Spleen (tissue), 7 donors: ENCODE results near the gene FOXI1.

Source experiments
- POLR2AphosphoS5 ChIP-seq, 3 donors: sonication (generic); formaldehyde crosslinking; IDR thresholded peaks; one replicate each; pipeline ENCODE4 v1.5.1; 2017; ENCODE audit warnings: antibody characterized with exemption in 3 of 3
- TF ChIP-seq, protein P1 (sequence below), 11 experiments: fragments of 200-600 bp in 7 of 11; fragments of 450-650 bp in 4 of 11; sonication (generic) in 4 of 11; IDR thresholded peaks in 8 of 11; conservative IDR thresholded peaks in 3 of 11; 1 replicate in 7 of 11; 2 replicates in 4 of 11; pipeline versions ENCODE4 v1.4.0 to v1.8.0; 2016 to 2021; ENCODE audit warnings: antibody characterized with exemption in 11 of 11, inconsistent platforms in 4 of 11, mild to moderate bottlenecking in 1 of 11
- donor health status: DM: no; HTN: no; CAD: no; lungs with moderate emphysema.
- donor health status: DM: no; HTN: no; CAD: no.
- donor health status: DM: no; HTN: no; CAD: no.

DNA sequence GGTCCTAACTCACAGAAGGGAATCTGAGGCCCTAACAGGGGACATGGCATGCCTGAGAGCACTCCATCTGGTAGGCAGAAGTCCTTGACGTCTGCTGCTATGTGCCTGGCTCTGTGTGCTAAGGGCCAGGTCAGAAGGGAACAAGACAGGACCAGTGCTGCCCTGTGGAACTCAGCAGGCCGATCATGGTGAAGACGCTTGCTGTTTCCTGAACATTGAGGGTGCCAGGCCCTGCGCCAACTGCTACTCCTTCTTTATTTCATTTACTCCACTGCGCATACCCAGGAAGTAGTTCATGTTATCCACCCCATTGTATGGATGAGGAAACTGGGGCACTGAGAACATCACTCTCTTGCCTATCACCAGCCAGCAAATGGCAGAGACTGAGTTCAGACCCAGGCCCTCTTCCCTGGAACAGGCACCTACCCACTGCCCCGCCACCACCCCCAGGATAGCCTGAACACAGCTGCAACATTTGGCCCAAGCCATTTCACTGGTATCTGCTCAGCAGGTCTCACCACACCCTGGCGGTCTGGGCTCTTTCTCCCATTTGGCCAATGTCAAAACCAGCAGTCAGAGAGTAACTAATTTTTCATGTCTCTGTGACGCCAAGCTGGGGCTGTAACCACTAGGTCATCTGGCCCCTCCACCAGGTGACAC is 24.8 kb upstream of the FOXI1 start:
- TF ChIP-seq, protein P1, sequence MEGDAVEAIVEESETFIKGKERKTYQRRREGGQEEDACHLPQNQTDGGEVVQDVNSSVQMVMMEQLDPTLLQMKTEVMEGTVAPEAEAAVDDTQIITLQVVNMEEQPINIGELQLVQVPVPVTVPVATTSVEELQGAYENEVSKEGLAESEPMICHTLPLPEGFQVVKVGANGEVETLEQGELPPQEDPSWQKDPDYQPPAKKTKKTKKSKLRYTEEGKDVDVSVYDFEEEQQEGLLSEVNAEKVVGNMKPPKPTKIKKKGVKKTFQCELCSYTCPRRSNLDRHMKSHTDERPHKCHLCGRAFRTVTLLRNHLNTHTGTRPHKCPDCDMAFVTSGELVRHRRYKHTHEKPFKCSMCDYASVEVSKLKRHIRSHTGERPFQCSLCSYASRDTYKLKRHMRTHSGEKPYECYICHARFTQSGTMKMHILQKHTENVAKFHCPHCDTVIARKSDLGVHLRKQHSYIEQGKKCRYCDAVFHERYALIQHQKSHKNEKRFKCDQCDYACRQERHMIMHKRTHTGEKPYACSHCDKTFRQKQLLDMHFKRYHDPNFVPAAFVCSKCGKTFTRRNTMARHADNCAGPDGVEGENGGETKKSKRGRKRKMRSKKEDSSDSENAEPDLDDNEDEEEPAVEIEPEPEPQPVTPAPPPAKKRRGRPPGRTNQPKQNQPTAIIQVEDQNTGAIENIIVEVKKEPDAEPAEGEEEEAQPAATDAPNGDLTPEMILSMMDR (IDR thresholded peaks at IDR 0.05 in 8 of 11, conservative IDR thresholded peaks at IDR 0.05 in 3 of 11) = no peak
- no peak for TF ChIP-seq POLR2AphosphoS5 (IDR thresholded peaks at IDR 0.05)
